ENCODE data around the gene SWAP70.
"Not testable (repeated sequence)": the region's sequence is repeated elsewhere in the genome, so short reads cannot be mapped to it uniquely, and the experiment has no call there.

Gene SWAP70

DNA sequence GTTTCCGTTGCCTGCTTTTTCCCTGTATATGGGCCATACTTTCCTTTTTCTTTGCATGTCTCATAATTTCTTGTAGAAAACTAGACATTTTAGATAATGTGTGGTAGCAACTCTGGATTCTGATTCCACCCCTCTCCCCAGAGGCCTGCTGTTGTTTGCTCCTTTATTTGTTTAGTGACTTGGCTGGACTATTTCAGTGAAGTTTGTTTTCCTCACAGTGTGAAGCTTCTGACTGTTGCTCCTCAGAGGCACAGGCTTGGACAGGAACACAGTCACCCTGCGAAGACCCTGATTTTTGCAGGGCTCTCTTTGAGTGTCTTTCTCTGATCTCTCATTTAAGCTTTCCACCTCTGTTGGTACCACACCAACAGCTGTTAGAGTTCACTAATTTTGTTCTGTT is 72.5 kb downstream of the SWAP70 start:
- peaks cover 37% of the 10 kb centered on the region for H3K36me3 Mint-ChIP-seq (ENCODE audit: low read depth)
- no peak overlapping the region for H3K27ac Mint-ChIP-seq
- peaks cover 8% of the 10 kb centered on the region for H3K4me1 Mint-ChIP-seq (ENCODE audit: low read depth)
- no peak overlapping the region for H3K4me3 Mint-ChIP-seq
- peaks cover 13% of the 10 kb centered on the region for H3K9me3 Mint-ChIP-seq
- no peaks in the 10 kb centered on the region for H3K27me3 Mint-ChIP-seq

DNA sequence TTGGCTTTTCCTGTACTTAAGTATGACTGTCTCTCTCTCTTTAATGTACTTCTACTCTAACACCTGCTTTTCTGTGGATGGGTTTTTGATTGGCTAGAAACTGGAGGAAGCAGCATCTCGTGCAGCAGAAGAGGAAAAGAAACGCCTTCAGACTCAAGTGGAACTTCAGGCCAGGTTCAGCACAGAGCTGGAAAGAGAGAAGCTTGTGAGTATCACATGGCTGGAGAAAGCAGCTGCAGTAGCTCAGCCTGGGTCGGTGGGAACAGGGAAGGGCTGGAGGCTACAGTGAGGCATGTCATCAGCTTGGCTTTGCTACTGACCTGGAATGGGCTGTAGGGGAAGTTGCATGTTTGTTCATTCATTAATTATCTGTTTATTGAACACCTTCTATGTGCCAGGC is 74.2 kb downstream of the SWAP70 start:
- no peaks in the 10 kb centered on the region for H3K27me3 Mint-ChIP-seq
- H3K4me1 Mint-ChIP-seq (ENCODE audit: low read depth), result peaks cover 8% of the 10 kb centered on the region
- H3K4me3 Mint-ChIP-seq, result no peak overlapping the region
- H3K9me3 Mint-ChIP-seq, result peaks cover 13% of the 10 kb centered on the region
- peak overlapping the region; percentile 16 for H3K27ac Mint-ChIP-seq
- peaks cover 38% of the 10 kb centered on the region for H3K36me3 Mint-ChIP-seq (ENCODE audit: low read depth)

GRCh38 chr11:9738707-9739106 is 74.8 kb downstream of the SWAP70 start:
- peaks cover 8% of the 10 kb centered on the region for H3K4me1 Mint-ChIP-seq (ENCODE audit: low read depth)
- peak overlapping the region; percentile 37 for H3K27ac Mint-ChIP-seq
- peaks cover 13% of the 10 kb centered on the region for H3K9me3 Mint-ChIP-seq
- H3K36me3 Mint-ChIP-seq (ENCODE audit: low read depth), result peaks cover 33% of the 10 kb centered on the region
- H3K4me3 Mint-ChIP-seq, result no peak overlapping the region
- no peaks in the 10 kb centered on the region for H3K27me3 Mint-ChIP-seq

GRCh38 chr11:9739123-9739900 is 75.4 kb downstream of the SWAP70 start:
- no peak overlapping the region for H3K4me3 Mint-ChIP-seq
- no peaks in the 10 kb centered on the region for H3K27me3 Mint-ChIP-seq
- peaks cover 8% of the 10 kb centered on the region for H3K4me1 Mint-ChIP-seq (ENCODE audit: low read depth)
- H3K9me3 Mint-ChIP-seq, result peaks cover 13% of the 10 kb centered on the region
- H3K36me3 Mint-ChIP-seq (ENCODE audit: low read depth), result peaks cover 33% of the 10 kb centered on the region
- peak overlapping the region; percentile 37 for H3K27ac Mint-ChIP-seq

- Mint-ChIP-seq H3K27me3 (no peaks in the 10 kb centered on the region), H3K27ac (no peak overlapping the region), H3K4me3 (no peak overlapping the region), H3K9me3 (peaks cover 11% of the 10 kb centered on the region), H3K36me3 (ENCODE audit: low read depth) (peaks cover 30% of the 10 kb centered on the region), H3K4me1 (ENCODE audit: low read depth) (peaks cover 12% of the 10 kb centered on the region)
Measured at GRCh38 chr11:9740202-9740883, 76.5 kb downstream of the SWAP70 start.

- H3K27ac Mint-ChIP-seq, result no peak overlapping the region
- peaks cover 14% of the 10 kb centered on the region for H3K4me1 Mint-ChIP-seq (ENCODE audit: low read depth)
- H3K9me3 Mint-ChIP-seq, result peaks cover 5% of the 10 kb centered on the region
- no peak overlapping the region for H3K4me3 Mint-ChIP-seq
- H3K36me3 Mint-ChIP-seq (ENCODE audit: low read depth), result peaks cover 22% of the 10 kb centered on the region
- no peaks in the 10 kb centered on the region for H3K27me3 Mint-ChIP-seq
Measured at GRCh38 chr11:9741260-9741659, 77.4 kb downstream of the SWAP70 start.

GRCh38 chr11:9743512-9743911 is 79.6 kb downstream of the SWAP70 start:
- Mint-ChIP-seq H3K4me1 (ENCODE audit: low read depth) (peaks cover 32% of the 10 kb centered on the region), H3K36me3 (ENCODE audit: low read depth) (peaks cover 12% of the 10 kb centered on the region)
- H3K9me3 Mint-ChIP-seq, H3K27me3 Mint-ChIP-seq, H3K4me3 Mint-ChIP-seq, H3K27ac Mint-ChIP-seq: not testable (repeated sequence)

DNA sequence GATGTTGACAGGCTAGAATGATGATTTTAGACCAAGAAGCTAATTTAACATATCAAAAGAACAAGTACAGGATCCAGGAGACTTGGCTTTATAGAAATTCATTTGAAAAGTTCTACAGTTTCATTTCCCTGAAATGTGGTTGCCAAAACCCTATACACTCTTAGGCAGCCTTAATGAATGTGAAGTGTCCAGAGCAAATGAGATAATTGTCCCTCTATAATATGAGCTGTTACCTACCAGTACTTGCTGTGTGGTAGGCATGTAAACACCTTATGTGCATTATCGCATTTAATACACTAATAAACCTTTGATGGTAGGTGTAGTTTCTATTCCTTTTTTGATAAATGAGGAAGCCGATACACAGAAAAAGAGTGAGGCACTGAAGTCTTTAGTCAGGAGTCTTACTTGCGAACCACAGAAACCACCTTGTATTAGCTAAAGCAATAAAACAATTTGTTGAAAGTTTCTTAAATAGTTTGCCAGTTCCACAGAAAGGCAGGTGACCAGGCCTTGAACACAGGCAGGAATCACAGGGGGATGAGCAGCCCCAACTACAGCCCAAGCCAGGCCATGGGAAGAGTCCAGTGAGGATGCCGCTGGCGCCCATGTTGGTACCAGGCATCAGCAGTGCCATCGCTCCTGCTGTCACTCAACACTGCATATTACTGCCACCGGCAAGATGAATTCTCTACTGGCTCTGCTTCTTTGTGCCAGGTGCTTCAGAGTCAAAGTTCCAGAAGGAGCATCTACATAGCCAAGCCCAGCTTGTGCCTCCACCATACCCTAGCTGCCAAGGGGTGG is 81.7 kb downstream of the SWAP70 start:
- Mint-ChIP-seq H3K4me1 (ENCODE audit: low read depth) (peaks cover 32% of the 10 kb centered on the region), H3K9me3 (no peaks in the 10 kb centered on the region), H3K4me3 (peak overlapping the region; percentile 5), H3K27me3 (no peaks in the 10 kb centered on the region), H3K27ac (peak overlapping the region; percentile 76), H3K36me3 (ENCODE audit: low read depth) (peaks cover 4% of the 10 kb centered on the region)

DNA sequence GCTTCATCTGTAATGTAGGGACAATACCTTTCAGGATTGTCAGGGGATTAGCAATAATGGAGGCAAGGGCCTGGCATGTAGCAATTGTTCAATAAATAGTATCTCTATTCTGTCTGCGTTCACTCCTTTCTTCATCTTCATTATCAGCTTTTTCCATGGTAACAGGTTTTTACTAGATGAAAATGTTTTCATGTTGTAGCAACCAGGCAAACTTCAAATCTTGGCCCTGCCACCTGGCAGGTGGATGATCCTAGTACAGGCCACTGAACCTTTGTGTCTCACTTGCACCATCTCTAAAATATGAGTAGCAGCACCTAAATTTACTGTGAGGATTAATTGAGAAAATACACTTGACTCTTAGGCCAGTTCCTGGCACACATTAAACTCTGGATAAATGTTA is 83.4 kb downstream of the SWAP70 start:
- no peak overlapping the region for H3K4me3 Mint-ChIP-seq
- peaks cover 38% of the 10 kb centered on the region for H3K4me1 Mint-ChIP-seq (ENCODE audit: low read depth)
- H3K27ac Mint-ChIP-seq, result no peak overlapping the region
- H3K9me3 Mint-ChIP-seq, result no peaks in the 10 kb centered on the region
- no peaks in the 10 kb centered on the region for H3K27me3 Mint-ChIP-seq
- no peaks in the 10 kb centered on the region for H3K36me3 Mint-ChIP-seq (ENCODE audit: low read depth)

DNA sequence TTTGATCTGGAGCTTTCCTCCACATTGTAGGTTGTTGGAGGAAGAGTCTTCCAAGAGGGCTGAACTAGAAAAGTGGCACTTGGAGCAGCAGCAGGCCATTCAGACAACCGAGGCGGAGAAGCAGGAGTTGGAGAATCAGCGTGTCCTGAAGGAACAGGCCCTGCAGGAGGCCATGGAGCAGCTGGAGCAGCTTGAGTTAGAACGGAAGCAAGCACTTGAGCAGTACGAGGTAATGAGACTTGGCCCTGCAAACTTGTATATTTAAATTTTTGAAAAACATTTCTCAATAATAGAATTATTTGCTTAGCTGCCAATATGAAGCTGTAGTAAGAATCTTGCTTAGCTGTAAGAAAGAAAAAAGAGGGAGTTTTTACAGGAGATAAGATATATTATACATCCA is 84.0 kb downstream of the SWAP70 start:
- H3K27me3 Mint-ChIP-seq, result no peaks in the 10 kb centered on the region
- H3K9me3 Mint-ChIP-seq, result no peaks in the 10 kb centered on the region

DNA sequence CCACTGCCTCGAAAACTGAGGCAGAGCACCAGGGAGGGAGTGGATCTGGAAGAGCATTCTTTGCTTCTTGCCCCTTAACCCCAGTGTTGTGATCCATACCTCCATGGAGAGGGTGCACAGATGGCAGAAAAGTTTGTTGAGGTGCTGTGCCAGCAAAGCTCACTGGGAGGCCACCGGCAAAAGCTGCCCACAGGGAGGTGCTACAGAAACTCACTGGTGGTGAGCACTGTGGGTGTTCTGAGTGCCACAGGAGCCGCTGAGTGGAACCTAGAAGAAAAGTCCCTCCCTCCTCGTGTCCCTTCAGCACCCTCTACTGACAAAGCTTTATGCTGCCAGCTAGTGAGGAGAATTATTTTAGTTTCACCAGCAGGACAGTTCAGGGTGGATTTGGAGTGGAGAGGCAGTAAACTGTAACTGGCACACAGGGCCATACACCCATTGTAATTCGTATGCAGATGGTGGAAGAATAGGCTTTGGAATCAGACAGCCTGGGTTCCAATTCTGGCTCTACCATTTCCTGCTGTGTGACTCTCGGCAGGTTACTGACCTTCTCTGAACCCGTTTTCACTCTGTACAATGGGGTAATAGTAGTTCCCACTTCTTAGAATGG is 84.6 kb downstream of the SWAP70 start:
- H3K27ac Mint-ChIP-seq, result no peak overlapping the region
- H3K27me3 Mint-ChIP-seq, result no peaks in the 10 kb centered on the region
- H3K36me3 Mint-ChIP-seq (ENCODE audit: low read depth), result no peaks in the 10 kb centered on the region
- no peak overlapping the region for H3K4me3 Mint-ChIP-seq
- no peaks in the 10 kb centered on the region for H3K9me3 Mint-ChIP-seq
- H3K4me1 Mint-ChIP-seq (ENCODE audit: low read depth), result peaks cover 46% of the 10 kb centered on the region

More for the DNA sequence above, 84.0 kb downstream of the SWAP70 start:
- Mint-ChIP-seq H3K27ac (no peak overlapping the region), H3K4me1 (ENCODE audit: low read depth) (peaks cover 40% of the 10 kb centered on the region), H3K36me3 (ENCODE audit: low read depth) (no peaks in the 10 kb centered on the region), H3K4me3 (no peak overlapping the region)

DNA sequence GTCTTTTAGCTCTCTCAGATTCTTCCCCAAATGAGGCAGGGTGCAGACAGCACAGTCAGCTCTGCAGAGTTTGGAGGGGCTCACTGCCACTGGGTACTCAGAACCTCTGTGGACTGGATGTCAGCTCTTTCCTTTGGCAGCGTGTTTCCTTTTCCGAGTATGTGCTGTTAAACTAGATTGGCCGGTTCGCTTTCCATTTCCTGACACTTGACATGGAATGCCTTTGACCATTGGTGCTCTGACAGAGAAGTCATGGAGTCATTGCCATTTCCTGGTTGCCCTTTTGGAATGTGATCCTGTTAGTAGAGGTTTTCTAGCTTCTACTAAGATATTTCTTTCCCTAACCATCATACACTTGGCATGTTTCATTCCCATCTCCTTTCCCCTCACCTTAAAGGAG is 86.7 kb downstream of the SWAP70 start:
- no peak overlapping the region for H3K4me3 Mint-ChIP-seq
- H3K36me3 Mint-ChIP-seq (ENCODE audit: low read depth), result no peaks in the 10 kb centered on the region
- no peaks in the 10 kb centered on the region for H3K9me3 Mint-ChIP-seq
- H3K27me3 Mint-ChIP-seq, result no peaks in the 10 kb centered on the region
- peaks cover 60% of the 10 kb centered on the region for H3K4me1 Mint-ChIP-seq (ENCODE audit: low read depth)
- H3K27ac Mint-ChIP-seq, result no peak overlapping the region

DNA sequence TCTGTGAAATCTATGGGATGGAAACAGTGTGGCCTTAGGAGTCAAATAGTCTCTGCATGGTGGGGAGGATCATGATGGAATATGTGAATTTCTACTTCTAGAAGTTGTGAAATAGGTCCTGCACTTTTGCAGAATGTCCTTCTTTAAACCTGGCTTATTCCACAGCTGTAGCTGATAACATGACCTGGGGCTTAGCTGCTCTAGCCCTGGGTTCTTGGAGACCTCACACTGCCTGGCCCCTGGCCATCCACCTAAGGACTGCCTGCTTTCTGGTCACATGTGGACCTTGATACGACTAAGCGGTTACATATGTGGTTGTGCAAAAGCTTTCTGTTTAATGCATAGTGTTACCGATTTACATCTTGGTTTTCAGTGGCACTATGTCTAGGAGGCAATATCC is 88.2 kb downstream of the SWAP70 start:
- peaks cover 61% of the 10 kb centered on the region for H3K4me1 Mint-ChIP-seq (ENCODE audit: low read depth)
- no peaks in the 10 kb centered on the region for H3K9me3 Mint-ChIP-seq
- peak overlapping the region; percentile 21 for H3K27ac Mint-ChIP-seq
- no peaks in the 10 kb centered on the region for H3K27me3 Mint-ChIP-seq
- no peak overlapping the region for H3K4me3 Mint-ChIP-seq
- H3K36me3 Mint-ChIP-seq (ENCODE audit: low read depth), result no peaks in the 10 kb centered on the region

DNA sequence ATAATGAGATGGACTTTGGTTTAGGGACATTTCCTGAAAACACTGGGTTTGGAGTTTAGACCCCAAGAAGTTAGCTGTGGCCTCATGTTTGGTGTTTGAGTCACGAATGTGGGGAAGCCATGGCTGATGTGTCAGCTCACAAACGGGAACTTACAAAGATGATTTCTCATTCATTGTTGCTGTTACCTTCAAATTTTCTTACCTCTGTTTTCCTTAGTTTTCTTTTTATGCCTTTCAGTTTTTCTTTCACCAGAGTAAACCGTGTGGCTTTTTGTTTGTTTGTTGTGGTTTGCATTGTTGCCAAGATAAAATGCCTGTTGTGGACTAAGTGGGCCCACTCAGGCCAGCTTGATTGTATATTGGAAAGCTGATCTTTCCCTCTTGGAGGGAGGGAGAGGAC is 89.1 kb downstream of the SWAP70 start:
- Mint-ChIP-seq H3K36me3 (ENCODE audit: low read depth) (no peaks in the 10 kb centered on the region), H3K4me3 (no peak overlapping the region), H3K4me1 (ENCODE audit: low read depth) (peaks cover 63% of the 10 kb centered on the region), H3K27me3 (no peaks in the 10 kb centered on the region), H3K27ac (peak overlapping the region; percentile 68), H3K9me3 (no peaks in the 10 kb centered on the region)

Data from stimulated activated naive CD8-positive, alpha-beta T cell treated with anti-CD3 and anti-CD28 coated beads, Interleukin-15, Interleukin-2, amounts not matched to agents 100 ng/mL and 50 ng/mL, for 24 hours (primary cell).